ENCODE data around the gene ABCB11.

Gene ABCB11

DNA sequence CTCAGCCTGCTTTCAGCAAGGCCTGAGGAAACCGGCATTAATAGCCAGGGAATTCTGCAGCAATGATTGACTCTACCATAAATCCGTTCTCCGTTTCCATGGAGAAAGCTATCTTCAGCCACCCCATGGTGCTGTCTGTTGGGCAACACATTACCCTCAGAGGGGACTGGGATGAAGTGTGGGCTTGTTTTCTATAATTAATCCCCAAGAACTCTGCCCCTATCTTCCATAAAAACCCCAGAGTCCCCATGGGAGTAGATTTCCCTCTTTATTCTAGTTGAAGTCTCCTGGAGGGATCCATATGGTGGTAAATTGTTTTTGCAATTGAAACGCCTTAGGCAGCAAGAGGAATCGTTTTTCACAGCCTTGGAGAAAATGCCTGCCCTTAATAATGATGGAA lies 120.8 kb downstream of the ABCB11 start:
- DNase-seq (ENCODE audit: insufficient read length, low spot score) = no peak
- TF ChIP-seq POLR2AphosphoS5 (IDR thresholded peaks at IDR 0.05; ENCODE audit: low read depth, low read length) (no peak), POLR2A (IDR thresholded peaks at IDR 0.05; ENCODE audit: low read depth, low read length) (no peak), SPI1 (IDR thresholded peaks at IDR 0.05; ENCODE audit: low read depth, low read length) (no peak), POU2F2 (IDR thresholded peaks at IDR 0.05; ENCODE audit: low read depth, low read length) (no peak), TAF1 (IDR thresholded peaks at IDR 0.05; ENCODE audit: low read depth, low read length) (no peak), PAX5 (IDR thresholded peaks at IDR 0.05; ENCODE audit: insufficient read depth, low read length, severe bottlenecking) (no peak)
- no peak for FAIRE-seq

DNA sequence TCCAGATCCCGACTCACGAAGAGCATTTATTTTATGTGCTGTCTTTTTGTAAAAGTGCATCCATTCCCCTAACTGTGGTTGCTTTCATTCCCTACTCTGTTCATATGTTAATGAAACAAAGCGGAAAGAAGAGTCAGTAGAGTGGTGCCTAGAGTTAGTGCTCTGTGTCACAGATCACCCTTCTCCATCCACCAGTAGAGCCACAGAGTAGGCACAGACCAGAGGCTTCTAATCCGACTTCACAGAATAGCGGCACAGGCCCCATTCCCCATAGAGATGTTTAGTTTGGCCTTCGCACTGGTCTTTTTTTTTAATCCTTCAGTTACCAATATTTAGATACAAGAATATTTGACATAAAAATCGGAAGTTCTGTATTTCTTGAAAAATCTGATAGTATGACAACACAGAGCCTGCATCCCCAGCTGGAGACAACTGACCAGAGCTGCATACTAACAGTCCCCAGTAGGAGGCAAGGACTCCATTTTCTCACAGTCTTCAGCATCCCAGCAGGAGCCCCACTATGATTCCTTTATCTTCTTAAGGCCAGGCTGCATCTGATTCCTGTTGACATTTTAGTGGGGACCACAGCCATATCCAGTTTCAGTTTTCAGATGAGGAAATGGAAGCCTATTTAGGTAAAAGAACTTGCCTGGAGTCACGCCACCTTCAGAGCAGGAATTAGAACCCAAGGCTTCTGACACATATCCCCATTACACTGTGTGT lies 123.0 kb downstream of the ABCB11 start:
- DNase-seq (ENCODE audit: insufficient read length, low spot score) (no peak), FAIRE-seq (no peak)
- TF ChIP-seq PAX5 (IDR thresholded peaks at IDR 0.05; ENCODE audit: insufficient read depth, low read length, severe bottlenecking) = no peak
- no peak for TF ChIP-seq SPI1 (IDR thresholded peaks at IDR 0.05; ENCODE audit: low read depth, low read length)

DNA sequence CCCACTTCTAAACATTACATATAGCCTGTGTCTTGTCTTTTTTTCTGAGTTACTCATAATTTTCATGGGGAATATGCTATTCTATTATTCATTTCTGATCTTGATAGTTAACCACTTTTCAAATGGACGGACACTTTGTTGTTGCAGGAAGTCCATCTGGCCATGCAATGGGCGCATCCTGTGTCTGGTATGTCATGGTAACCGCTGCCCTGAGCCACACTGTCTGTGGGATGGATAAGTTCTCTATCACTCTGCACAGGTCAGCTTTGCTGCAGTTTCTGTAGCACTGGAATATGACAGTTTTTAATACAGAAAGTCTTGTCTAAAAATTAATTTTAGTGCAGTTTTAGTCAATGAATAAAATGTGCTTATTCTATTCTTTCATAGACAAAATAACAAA lies 126.8 kb downstream of the ABCB11 start:
- TF ChIP-seq POLR2AphosphoS5 (IDR thresholded peaks at IDR 0.05; ENCODE audit: low read depth, low read length) (no peak), PAX5 (IDR thresholded peaks at IDR 0.05; ENCODE audit: insufficient read depth, low read length, severe bottlenecking) (no peak), POLR2A (IDR thresholded peaks at IDR 0.05; ENCODE audit: low read depth, low read length) (no peak), POU2F2 (IDR thresholded peaks at IDR 0.05; ENCODE audit: low read depth, low read length) (no peak), TAF1 (IDR thresholded peaks at IDR 0.05; ENCODE audit: low read depth, low read length) (no peak), SPI1 (IDR thresholded peaks at IDR 0.05; ENCODE audit: low read depth, low read length) (no peak)
- DNase-seq (ENCODE audit: insufficient read length, low spot score) (no peak), FAIRE-seq (no peak)

DNA sequence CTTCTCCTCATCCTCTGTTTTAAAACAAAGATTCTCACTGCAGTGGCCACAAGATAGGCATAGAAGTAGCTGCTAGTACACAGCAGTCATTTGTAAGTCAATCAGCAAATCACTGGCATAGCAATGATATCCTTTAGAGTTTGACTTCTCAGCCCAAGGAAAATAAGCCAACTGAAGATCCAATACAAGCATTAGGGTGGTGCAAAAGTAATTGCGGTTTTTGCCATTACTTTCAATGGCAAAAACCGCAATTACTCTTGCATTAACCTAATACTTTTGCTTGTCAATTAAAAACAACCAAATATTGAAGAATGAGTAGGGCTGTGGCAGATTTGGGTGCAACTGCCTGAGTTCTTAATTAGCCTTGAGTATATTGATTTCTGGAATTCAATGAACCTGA lies 127.2 kb downstream of the ABCB11 start:
- DNase-seq (ENCODE audit: insufficient read length, low spot score) = no peak
- TF ChIP-seq PAX5 (IDR thresholded peaks at IDR 0.05; ENCODE audit: insufficient read depth, low read length, severe bottlenecking) (no peak), SPI1 (IDR thresholded peaks at IDR 0.05; ENCODE audit: low read depth, low read length) (no peak), TAF1 (IDR thresholded peaks at IDR 0.05; ENCODE audit: low read depth, low read length) (no peak), POLR2AphosphoS5 (IDR thresholded peaks at IDR 0.05; ENCODE audit: low read depth, low read length) (no peak), POU2F2 (IDR thresholded peaks at IDR 0.05; ENCODE audit: low read depth, low read length) (no peak), POLR2A (IDR thresholded peaks at IDR 0.05; ENCODE audit: low read depth, low read length) (no peak)
- no peak for FAIRE-seq

DNA sequence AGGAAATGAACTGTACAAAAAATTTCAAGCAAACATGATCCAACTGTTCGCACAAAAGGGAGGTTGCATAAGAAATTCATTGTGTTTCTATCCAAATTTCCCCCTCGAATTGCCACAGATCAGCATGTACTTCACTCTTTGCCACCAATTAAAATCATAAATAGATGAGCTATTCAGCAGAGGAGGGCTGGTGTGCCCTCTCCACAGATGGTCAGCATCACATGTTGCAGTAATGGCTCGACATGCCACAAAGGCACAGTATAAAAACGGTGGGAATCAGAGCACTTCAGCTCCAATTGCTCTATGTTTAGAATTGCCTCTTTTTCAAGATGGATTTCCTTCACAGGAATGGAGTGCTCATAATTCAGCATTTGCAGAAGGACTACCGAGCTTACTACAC lies 130.1 kb downstream of the ABCB11 start, which contains the start of gene G6PC2:
Gene G6PC2, plus strand, starts transcription at position 289 of the 400 bp plus-strand sequence. Its CDS starts 41 bp downstream, at position 330.
- TF ChIP-seq SPI1 (IDR thresholded peaks at IDR 0.05; ENCODE audit: low read depth, low read length) = no peak
- TF ChIP-seq PAX5 (IDR thresholded peaks at IDR 0.05; ENCODE audit: insufficient read depth, low read length, severe bottlenecking) = no peak
- no peak for TF ChIP-seq POU2F2 (IDR thresholded peaks at IDR 0.05; ENCODE audit: low read depth, low read length)
- no peak for TF ChIP-seq POLR2AphosphoS5 (IDR thresholded peaks at IDR 0.05; ENCODE audit: low read depth, low read length)
- no peak for TF ChIP-seq POLR2A (IDR thresholded peaks at IDR 0.05; ENCODE audit: low read depth, low read length)
- no peak for FAIRE-seq
- DNase-seq (ENCODE audit: insufficient read length, low spot score) = no peak

DNA sequence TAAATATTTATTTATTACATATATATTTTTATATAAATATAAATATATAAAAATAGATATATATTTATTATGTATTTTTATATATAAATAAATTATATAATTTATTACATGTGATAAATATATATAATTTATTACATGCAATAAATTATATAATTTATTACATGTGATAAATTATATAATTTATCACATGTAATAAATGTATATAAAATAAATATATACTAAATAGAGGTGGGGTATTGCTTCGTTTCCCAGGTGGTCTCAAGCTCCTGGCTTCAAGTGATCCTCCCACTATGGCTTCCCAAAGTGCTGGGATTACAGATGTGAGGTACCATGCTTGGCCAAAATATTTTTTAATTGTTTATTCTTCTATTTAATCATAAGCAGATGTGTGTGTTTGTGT lies 133.7 kb downstream of the ABCB11 start:
- no peak for TF ChIP-seq PAX5 (IDR thresholded peaks at IDR 0.05; ENCODE audit: insufficient read depth, low read length, severe bottlenecking)
- no peak for TF ChIP-seq POLR2A (IDR thresholded peaks at IDR 0.05; ENCODE audit: low read depth, low read length)
- no peak for TF ChIP-seq POU2F2 (IDR thresholded peaks at IDR 0.05; ENCODE audit: low read depth, low read length)
- no peak for TF ChIP-seq TAF1 (IDR thresholded peaks at IDR 0.05; ENCODE audit: low read depth, low read length)
- TF ChIP-seq SPI1 (IDR thresholded peaks at IDR 0.05; ENCODE audit: low read depth, low read length) = no peak
- TF ChIP-seq POLR2AphosphoS5 (IDR thresholded peaks at IDR 0.05; ENCODE audit: low read depth, low read length) = no peak
- FAIRE-seq (no peak), DNase-seq (ENCODE audit: insufficient read length, low spot score) (no peak)

DNA sequence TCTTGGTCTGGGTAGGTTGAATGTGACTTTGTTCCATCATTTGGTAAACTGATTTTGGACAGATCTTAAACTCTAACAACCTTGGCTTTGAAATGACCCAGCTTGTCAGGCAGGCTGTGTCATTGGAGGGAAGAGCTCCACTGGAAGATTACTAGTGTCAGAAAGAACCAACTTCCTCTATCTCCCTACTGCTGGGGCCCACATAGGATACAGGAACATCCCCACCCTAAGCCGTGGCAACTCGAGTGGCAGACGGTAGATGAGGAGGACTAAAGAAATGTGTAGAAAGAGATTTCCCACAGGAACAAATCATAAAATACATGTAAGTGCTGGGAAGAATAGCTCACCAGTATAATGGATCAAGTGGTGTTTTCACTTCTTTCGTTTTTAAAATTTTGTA lies 134.3 kb downstream of the ABCB11 start:
- DNase-seq (ENCODE audit: insufficient read length, low spot score) (no peak), FAIRE-seq (no peak)
- TF ChIP-seq POU2F2 (IDR thresholded peaks at IDR 0.05; ENCODE audit: low read depth, low read length) = no peak
- no peak for TF ChIP-seq PAX5 (IDR thresholded peaks at IDR 0.05; ENCODE audit: insufficient read depth, low read length, severe bottlenecking)
- no peak for TF ChIP-seq SPI1 (IDR thresholded peaks at IDR 0.05; ENCODE audit: low read depth, low read length)
- no peak for TF ChIP-seq TAF1 (IDR thresholded peaks at IDR 0.05; ENCODE audit: low read depth, low read length)
- no peak for TF ChIP-seq POLR2A (IDR thresholded peaks at IDR 0.05; ENCODE audit: low read depth, low read length)
- TF ChIP-seq POLR2AphosphoS5 (IDR thresholded peaks at IDR 0.05; ENCODE audit: low read depth, low read length) = no peak

DNA sequence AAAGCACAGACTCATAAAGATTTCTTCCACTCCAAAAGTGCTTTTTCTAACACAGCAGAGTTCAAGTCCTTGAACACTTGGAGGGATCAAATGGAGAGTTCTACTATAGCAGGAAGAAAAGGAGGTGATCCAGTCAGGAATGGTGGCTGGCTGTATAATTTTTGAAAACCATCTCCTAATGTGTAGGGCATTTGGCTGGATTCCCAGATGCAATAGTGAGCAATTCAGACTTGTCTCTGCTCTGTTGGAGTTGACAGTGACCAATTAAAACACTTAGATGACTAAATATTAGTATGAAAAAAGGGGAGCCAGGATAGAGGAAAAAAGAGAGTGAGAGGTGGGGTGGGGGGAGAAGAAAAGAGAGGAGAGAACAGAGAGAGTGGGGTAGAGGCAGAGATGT lies 135.4 kb downstream of the ABCB11 start:
- no peak for FAIRE-seq
- no peak for DNase-seq (ENCODE audit: insufficient read length, low spot score)
- TF ChIP-seq TAF1 (IDR thresholded peaks at IDR 0.05; ENCODE audit: low read depth, low read length) (no peak), SPI1 (IDR thresholded peaks at IDR 0.05; ENCODE audit: low read depth, low read length) (no peak), PAX5 (IDR thresholded peaks at IDR 0.05; ENCODE audit: insufficient read depth, low read length, severe bottlenecking) (no peak), POLR2A (IDR thresholded peaks at IDR 0.05; ENCODE audit: low read depth, low read length) (no peak), POU2F2 (IDR thresholded peaks at IDR 0.05; ENCODE audit: low read depth, low read length) (no peak), POLR2AphosphoS5 (IDR thresholded peaks at IDR 0.05; ENCODE audit: low read depth, low read length) (no peak)

DNA sequence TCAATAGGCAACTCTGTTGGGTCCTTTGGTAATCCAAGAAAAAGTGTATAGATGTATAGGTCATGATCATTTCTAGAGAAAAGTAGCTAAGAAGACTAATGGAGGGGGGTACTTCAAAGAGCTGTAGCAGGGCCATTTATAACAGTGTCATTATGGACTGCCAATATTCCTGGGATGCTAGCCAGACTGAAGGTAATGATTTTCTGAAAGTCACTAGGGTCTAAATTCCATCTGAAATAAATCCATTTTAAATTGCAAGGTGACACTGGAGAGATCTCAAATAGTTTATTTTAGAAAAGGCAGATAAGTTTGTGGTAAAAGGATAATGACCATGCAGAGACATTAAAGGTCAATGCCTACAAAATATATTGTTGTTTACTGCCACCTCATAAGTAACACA lies 136.4 kb downstream of the ABCB11 start:
- TF ChIP-seq PAX5 (IDR thresholded peaks at IDR 0.05; ENCODE audit: insufficient read depth, low read length, severe bottlenecking) (no peak), POLR2A (IDR thresholded peaks at IDR 0.05; ENCODE audit: low read depth, low read length) (no peak), POU2F2 (IDR thresholded peaks at IDR 0.05; ENCODE audit: low read depth, low read length) (no peak), TAF1 (IDR thresholded peaks at IDR 0.05; ENCODE audit: low read depth, low read length) (no peak), POLR2AphosphoS5 (IDR thresholded peaks at IDR 0.05; ENCODE audit: low read depth, low read length) (no peak), SPI1 (IDR thresholded peaks at IDR 0.05; ENCODE audit: low read depth, low read length) (no peak)
- FAIRE-seq (no peak), DNase-seq (ENCODE audit: insufficient read length, low spot score) (no peak)

DNA sequence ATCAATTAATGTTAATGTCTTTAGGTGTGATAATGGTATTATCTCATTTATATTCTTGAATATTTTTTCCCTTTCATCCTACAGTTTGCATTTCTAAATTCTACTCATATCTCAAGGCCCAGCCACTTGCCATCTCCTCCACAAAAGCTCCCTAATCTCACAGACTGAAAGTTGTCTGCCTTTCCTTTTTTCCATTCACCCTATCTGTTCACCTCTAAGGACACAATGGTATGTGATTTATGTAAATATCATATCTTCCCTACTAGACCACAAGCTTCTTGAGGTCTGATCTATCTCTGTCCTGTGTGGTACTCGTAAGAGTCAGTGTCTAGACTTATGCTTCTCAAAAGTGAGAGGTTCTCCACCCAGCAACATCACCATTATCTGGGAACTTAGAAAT lies 137.0 kb downstream of the ABCB11 start:
- FAIRE-seq = no peak
- TF ChIP-seq POLR2AphosphoS5 (IDR thresholded peaks at IDR 0.05; ENCODE audit: low read depth, low read length) (no peak), PAX5 (IDR thresholded peaks at IDR 0.05; ENCODE audit: insufficient read depth, low read length, severe bottlenecking) (no peak), POLR2A (IDR thresholded peaks at IDR 0.05; ENCODE audit: low read depth, low read length) (no peak), TAF1 (IDR thresholded peaks at IDR 0.05; ENCODE audit: low read depth, low read length) (no peak)

More for the DNA sequence above, 137.0 kb downstream of the ABCB11 start:
- DNase-seq (ENCODE audit: insufficient read length, low spot score) = no peak

All from GM12891 (cell line).